Glomerular endothelial cell (primary cell): ENCODE data around the gene RAB5B. TPM values are rescaled to one million over a fixed set of nuclear protein-coding genes. Genes with fewer than 3 reads are reported as not detected.
A peak's percentile ranks its signal among the peaks of the same experiment; 100 is the strongest.
"Not testable (repeated sequence)": the region's sequence is repeated elsewhere in the genome, so short reads cannot be mapped to it uniquely, and the experiment has no call there.

Experiments used
- DNase-seq: peaks from one replicate; pipeline ENCODE4 v3.0.0-alpha.2; 2011; ENCODE audit warnings: low read depth, low spot score; ENCODE audit errors: extremely low read depth
- total RNA-seq: library from RNA; depleted of rRNA; stranded (reverse); fragments of >200 nt; gene quantifications from 2 replicates; pipeline ENCODE4 v1.2.3, GENCODE V29; 2015

The RAB5B gene
- total RNA-seq, 1 donor from 2014 or later, result 88.7 TPM

DNA sequence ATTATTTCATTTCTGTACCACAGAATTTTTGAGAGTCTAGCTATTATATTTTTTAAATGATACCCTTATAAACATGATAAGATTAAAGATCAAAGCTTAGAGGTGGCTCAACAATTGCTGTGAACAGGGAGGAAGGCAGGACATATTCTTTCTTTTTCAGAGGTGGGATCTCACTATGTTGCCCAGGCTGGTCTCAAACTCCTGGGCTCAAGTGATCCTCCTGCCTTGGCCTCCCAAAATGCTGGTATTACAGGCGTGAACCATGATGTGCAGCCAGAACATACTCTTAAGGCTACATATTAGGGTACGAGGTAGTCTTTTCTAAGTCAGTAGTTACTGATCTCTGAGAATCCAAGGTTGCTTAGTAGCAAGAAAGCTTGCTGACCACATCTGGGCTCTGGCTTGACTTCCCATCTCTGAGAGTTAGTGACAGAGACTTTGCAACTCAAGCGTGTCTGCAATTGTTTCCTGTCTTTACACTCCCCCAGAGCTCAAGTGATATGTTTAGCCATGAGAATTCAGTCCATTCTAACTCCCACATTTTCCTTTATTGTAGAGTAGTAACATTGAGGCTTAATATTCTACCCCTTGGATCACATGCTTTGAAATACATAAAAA is 8.6 kb downstream of the RAB5B start:
- no peak for DNase-seq

- DNase-seq, result no peak
Observed at GRCh38 chr12:55983232-55983842, 9.5 kb downstream of the RAB5B start.

GRCh38 chr12:55984861-55985260 is 11.0 kb downstream of the RAB5B start:
- DNase-seq, result no peak

GRCh38 chr12:55985341-55985740 is 11.5 kb downstream of the RAB5B start:
- DNase-seq, result no peak

DNA sequence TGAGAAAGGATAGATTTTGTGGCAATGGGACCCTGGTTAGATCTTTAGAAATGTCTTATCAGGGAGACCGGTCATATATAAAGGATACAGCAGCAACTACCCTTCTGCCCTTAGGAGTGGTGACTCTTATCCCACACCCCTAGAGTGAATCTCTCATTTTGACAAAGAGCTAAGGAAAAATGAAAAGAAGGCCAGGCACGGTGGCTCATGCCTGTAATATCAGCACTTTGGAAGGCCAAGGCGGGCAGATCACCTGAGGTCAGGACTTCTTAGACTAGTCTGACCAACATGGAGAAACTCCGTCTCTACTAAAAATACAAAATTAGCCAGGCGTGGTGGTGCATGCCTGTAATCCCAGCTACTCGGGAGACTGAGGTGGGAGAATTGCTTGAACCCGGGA is 12.1 kb downstream of the RAB5B start:
- not testable (repeated sequence) for DNase-seq

DNA sequence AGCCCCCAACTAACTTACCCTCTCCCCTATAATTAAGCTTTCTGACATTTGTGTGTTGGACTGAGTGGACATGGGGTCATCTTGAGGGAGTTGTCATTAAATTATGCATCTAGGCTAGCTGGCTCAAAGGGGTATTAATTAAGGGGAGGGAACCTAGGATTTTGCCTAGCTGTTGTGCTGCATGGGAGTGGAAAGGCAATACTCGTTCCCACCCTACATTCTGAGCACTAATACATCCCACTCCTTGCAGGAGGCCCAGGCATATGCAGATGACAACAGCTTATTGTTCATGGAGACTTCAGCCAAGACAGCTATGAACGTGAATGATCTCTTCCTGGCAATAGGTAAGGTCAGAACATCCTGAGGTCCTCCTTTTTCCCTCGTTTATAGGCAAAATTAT is 17.2 kb downstream of the RAB5B start:
- no peak for DNase-seq

- no peak for DNase-seq
Observed at GRCh38 chr12:55993230-55993853, 19.5 kb downstream of the RAB5B start.

DNA sequence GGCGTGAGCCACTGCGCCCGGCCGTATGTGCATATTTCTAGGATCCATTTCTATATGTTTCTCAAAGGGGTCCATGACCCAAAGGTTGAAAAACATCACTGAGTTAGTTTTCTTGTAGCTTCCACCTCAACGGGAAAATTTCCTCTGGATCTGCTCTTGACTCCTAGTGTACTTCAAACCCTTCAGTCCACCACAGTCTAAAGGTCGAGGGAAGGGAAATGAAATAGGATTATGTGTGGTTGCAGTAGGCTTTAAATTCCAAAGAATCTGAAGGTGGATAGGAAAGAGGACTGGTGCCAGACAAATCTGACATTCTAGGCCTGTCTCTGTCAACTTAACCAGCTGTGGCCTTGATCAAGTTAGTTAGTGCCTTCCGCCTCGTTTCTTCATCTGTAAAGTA is 21.5 kb downstream of the RAB5B start:
- DNase-seq, result no peak

- DNase-seq, result no peak
Observed at GRCh38 chr12:55996201-55996714, 22.4 kb downstream of the RAB5B start.

- peak; percentile 78 for DNase-seq
Observed at GRCh38 chr12:55996715-55997534, 23.0 kb downstream of the RAB5B start, which contains the start of gene SUOX. Gene SUOX (plus strand): TSS chr12:55997276. CDS start chr12:56002222, 4,946 bp downstream.

GRCh38 chr12:55997535-55997859 is 23.6 kb downstream of the RAB5B start:
- no peak for DNase-seq

GRCh38 chr12:55999522-55999921 is 25.6 kb downstream of the RAB5B start:
- DNase-seq, result not testable (repeated sequence)

GRCh38 chr12:55999999-56000540 is 26.2 kb downstream of the RAB5B start:
- not testable (repeated sequence) for DNase-seq

- DNase-seq, result no peak
Observed at GRCh38 chr12:56001487-56002100, 27.7 kb downstream of the RAB5B start.

- DNase-seq, result not testable (repeated sequence)
Observed at GRCh38 chr12:56003376-56003775, 29.5 kb downstream of the RAB5B start.

DNA sequence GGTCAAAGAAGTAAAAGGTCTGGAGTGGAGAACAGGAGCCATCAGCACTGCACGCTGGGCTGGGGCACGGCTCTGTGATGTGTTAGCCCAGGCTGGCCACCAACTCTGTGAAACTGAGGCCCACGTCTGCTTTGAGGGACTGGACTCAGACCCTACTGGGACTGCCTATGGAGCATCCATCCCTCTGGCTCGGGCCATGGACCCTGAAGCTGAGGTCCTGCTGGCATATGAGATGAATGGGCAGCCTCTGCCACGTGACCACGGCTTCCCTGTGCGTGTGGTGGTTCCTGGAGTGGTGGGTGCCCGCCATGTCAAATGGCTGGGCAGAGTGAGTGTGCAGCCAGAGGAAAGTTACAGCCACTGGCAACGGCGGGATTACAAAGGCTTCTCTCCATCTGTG is 30.3 kb downstream of the RAB5B start:
- DNase-seq, result no peak

DNA sequence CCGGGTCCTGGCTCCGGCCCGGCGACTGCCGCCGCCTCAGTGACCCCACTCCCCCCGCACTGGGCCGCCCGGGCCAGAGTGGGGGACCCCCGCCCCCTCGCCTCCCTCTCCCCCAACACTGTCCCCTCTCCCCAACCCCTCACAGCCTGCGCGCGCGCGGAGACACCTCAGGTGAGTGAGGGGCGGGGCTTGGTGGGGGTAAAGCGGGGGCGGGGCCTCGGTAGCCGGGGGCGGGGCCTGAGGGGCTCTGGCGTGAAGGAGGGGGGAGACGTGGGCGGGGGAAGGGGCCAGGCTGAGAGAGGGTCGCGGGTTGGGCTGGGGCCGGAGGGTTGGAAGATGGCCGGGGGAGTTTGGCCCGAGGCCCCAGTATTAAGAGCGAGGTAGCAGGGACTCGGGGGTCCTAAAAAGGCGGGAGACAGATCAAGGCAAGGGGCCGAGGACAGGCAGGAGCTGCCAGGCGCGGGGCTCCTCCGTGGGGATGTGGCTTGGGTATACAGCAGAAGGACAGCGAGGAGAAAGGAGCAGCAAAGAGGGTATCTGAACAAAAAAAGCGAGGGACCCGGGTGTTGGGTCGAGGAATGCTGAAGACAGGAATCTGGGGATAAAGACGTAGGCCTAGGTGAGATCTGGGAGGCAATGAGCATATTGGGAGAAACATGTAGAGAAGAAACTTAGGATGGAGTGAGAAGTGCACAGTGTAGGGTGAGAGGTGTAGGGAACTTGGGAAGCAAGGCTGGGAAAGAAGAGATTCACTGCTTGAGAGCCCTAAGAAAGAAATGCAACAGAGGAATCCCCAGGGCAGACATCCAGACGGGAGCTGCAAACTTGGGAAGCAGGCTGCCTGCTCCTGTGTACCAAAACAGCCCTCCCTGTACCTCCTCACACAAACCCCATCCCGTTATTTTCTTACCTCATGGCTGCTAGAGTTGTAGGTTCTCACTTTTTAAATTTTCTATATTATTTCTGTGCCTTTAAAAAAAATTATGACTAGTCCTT is 34.0 kb downstream of the RAB5B start:
- no peak for DNase-seq

DNA sequence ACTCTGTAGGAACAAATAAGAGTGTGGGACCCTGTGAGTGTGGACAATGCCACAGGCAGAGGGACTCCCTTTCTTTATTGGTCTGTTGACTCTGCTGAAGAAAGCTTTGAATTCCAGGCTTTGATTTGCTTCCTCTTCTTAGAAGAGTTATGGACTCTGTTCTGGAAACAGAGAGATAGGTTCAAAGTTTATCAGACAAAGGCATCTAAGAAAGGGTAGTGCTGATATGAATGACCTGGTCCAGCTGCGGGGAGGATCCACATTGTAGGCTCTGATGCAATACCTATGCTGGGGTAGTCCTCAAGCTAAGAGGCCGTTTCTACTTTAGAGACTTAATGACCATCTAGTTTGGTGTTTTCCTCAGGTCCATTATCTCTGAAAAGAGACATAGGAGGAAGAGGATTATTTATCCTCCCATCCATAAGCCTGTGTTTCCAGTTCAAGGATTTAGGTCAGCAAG is 36.3 kb downstream of the RAB5B start:
- DNase-seq, result no peak

DNA sequence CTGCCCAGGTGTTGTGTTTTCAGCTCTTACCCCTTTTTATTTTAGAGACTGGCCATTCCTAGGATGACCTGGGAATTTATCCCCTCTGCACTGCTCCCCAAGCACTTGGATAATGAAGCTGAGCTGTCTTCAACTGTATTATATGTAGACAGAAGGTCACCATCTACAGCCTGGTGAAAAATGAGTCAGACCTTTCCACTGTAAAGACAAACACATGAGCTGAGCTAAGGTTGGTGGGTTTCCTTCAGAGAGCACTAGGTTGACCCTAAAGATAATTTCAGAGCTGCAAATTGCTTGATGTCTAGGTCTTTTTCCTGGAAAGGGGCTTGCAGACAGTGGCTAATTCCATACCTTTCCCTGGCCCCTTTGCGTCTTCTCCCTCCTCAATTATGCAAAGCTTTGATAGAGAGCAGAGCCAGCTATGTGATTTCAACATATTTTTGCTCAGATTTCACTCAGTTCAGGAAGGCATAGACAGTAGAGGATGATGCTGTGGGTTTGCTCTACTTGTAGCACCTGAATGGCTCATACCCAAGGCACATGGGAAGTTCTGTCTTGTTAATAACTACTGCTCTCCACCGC is 37.7 kb downstream of the RAB5B start:
- no peak for DNase-seq
